ENCODE data around the gene COPZ1.

GRCh38 chr12:54350743-54351142, 25.8 kb downstream of the COPZ1 start:
- TF ChIP-seq CTCF (IDR thresholded peaks at IDR 0.05; ENCODE audit: low read depth, low read length) (no peak), EZH2phosphoT487 (IDR thresholded peaks at IDR 0.05; ENCODE audit: low read depth) (no peak)

Data from OCI-LY3 (cell line).